Measurements from ENCODE around the gene LAMA3.

LAMA3 gene

DNA sequence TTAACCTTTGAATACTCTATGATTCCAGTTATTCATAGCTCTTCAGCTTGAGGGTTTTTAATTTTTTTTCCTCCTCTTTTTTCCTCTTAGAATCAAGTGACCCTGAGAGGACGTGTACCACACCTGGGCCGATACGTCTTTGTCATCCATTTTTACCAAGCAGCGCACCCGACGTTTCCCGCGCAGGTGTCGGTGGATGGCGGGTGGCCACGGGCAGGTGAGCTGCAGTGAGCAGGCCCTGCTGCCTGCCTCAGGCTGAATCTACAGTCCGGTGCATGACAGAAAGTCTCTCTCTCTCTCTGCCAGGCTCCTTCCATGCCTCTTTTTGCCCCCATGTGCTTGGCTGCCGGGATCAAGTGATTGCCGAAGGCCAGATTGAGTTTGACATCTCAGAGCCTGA, 153.1 kb downstream of the LAMA3 start:
- no peak overlapping the region for H3K4me3 ChIP-seq (ENCODE audit: low read depth, low read length)
- TF ChIP-seq, protein P1, sequence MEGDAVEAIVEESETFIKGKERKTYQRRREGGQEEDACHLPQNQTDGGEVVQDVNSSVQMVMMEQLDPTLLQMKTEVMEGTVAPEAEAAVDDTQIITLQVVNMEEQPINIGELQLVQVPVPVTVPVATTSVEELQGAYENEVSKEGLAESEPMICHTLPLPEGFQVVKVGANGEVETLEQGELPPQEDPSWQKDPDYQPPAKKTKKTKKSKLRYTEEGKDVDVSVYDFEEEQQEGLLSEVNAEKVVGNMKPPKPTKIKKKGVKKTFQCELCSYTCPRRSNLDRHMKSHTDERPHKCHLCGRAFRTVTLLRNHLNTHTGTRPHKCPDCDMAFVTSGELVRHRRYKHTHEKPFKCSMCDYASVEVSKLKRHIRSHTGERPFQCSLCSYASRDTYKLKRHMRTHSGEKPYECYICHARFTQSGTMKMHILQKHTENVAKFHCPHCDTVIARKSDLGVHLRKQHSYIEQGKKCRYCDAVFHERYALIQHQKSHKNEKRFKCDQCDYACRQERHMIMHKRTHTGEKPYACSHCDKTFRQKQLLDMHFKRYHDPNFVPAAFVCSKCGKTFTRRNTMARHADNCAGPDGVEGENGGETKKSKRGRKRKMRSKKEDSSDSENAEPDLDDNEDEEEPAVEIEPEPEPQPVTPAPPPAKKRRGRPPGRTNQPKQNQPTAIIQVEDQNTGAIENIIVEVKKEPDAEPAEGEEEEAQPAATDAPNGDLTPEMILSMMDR (IDR thresholded peaks at IDR 0.05; ENCODE audit: borderline replicate concordance, insufficient read depth, low read depth, low read length) = no peak

DNA sequence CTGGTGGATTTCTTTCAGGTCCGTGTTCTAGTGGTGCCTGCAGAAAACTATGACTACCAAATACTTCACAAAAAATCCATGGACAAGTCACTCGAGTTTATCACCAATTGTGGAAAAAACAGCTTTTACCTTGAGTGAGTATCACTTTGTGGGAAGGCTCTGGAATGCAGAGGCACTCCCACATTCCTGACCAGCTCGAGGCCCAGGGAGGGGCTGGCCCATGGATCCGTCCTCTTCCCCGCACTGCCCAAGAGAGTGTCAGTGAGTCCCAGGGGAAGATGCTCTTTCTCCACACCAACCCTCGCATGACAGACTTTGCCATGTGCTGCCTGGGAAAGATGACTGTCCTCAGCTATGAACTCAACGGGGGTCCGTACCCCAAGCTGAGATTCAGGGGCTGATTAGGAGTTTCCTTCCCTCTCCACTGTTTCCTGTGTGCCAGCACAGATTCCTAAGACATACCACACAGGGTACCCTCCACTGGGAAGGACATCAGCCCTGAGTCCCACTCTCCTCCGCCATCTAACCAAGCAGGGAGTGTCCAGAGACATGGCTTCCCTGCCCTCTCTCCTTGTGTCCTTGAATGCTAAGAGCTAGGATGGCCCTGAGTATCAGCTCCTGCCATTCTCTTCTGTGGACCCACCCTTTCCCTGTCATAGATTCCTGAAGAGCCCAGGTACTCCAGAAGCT, 155.9 kb downstream of the LAMA3 start:
- TF ChIP-seq, protein P1 (IDR thresholded peaks at IDR 0.05; ENCODE audit: borderline replicate concordance, insufficient read depth, low read depth, low read length) = no peak
- H3K4me3 ChIP-seq (ENCODE audit: low read depth, low read length) = no peak overlapping the region

DNA sequence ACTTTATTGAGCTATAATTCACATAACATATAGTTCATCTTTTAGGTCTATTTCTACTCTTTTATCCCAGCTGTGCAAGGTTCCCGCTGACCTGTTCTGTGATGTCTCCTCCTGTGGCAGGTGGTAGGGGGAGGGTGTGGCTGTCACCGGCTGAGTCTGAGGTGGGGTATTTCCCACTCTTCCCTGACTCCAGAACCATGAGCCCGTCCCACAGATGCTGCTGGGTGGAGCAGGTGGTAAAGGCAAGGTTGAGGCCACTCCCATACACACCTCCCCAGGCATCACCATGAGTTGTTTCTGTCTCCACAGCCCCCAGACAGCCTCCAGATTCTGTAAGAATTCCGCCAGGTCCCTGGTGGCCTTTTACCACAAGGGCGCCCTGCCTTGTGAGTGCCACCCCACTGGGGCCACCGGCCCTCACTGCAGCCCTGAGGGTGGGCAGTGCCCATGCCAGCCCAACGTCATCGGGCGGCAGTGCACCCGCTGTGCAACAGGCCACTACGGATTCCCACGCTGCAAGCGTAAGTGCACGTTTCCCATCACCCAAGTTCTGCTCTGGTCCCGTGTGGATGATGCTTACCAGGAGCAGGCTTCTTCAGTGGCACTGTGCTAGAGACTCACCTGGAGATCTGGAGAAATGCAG, 156.9 kb downstream of the LAMA3 start:
- TF ChIP-seq, protein P1 (IDR thresholded peaks at IDR 0.05; ENCODE audit: borderline replicate concordance, insufficient read depth, low read depth, low read length) = no peak
- no peak overlapping the region for H3K4me3 ChIP-seq (ENCODE audit: low read depth, low read length)

DNA sequence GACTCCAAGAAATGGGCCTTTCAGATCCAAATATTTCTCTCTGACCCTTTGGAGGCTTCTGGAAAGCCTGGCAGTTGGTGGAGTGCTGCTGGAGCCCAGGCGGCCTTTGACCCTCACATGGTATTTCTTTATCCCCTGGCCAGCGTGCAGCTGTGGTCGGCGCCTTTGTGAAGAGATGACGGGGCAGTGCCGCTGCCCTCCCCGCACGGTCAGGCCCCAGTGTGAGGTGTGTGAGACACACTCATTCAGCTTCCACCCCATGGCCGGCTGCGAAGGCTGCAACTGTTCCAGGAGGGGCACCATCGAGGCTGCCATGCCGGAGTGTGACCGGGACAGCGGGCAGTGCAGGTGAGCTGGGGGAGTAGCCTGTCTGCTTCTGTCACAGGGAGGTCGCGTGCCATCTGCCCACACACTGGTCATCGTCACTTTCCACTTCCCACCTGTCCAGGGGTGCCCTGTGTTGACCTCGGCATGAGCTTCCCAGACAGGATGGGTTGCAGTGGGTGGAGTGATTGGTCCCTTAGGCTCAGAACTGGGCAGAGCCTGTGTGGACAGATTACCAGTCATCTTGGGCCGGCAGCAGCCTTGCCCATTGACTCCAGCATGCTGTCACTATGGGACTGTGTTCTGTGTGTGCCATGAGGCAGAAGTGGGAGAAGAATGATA, 158.2 kb downstream of the LAMA3 start:
- TF ChIP-seq, protein P1 (IDR thresholded peaks at IDR 0.05; ENCODE audit: borderline replicate concordance, insufficient read depth, low read depth, low read length) = no peak
- H3K4me3 ChIP-seq (ENCODE audit: low read depth, low read length) = no peak overlapping the region

DNA sequence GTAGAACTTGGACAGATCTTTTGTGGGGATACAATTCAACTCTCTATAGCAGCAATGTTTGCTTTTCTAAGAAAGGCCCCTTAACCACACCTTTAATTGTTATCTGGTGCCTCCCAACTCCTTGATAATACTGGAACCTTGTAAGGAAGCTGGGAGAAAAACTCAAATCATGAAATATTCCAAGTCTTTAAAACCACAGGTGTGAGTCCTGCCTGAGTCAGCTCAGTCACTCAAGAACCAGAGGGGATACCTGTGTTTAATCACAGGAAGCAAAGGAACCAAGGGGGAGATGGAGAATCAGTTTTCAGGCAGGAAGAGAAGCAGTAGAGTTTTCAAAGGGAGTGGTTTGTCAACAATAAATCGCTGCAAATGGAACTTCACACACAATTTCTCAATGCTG, 159.9 kb downstream of the LAMA3 start:
- H3K4me3 ChIP-seq (ENCODE audit: low read depth, low read length) = no peak overlapping the region
- TF ChIP-seq, protein P1 (IDR thresholded peaks at IDR 0.05; ENCODE audit: borderline replicate concordance, insufficient read depth, low read depth, low read length) = no peak

DNA sequence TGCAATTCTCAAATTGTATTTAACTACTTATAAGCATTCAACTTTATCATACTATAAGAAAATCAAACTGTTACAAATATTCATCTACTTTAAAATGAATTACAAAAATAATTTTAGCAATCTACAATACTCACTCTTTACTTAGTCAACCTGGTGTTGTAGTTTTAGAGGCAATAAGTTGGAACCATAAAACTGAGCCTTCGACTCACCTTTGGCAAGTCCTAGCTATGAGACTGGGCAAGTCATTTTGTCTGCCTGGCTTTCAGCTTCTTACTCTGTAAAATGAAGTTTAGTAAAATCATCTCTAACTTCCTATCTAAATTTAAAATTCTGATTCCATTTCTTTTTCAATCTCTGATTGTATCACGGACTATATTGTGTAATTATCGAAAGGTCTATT, 161.0 kb downstream of the LAMA3 start:
- H3K4me3 ChIP-seq (ENCODE audit: low read depth, low read length) = no peak overlapping the region
- TF ChIP-seq, protein P1 (IDR thresholded peaks at IDR 0.05; ENCODE audit: borderline replicate concordance, insufficient read depth, low read depth, low read length) = no peak
